Tibial nerve (tissue), 4 donors: ENCODE data around the gene ARL5C. TPM values are rescaled to one million over a fixed set of nuclear protein-coding genes. Genes with fewer than 3 reads are reported as not detected.

Source experiments
- DNase-seq, 2 donors: peaks; one replicate each; pipeline ENCODE4 v3.0.0-alpha.2; 2019; ENCODE audit warnings: low spot score in 2 of 2
- H3K27ac ChIP-seq, 4 donors: fragments of 200-600 bp; sonication (generic) in 3 of 4; one replicate each; pipeline ENCODE4 v1.5.1; 2017 to 2019; ENCODE audit warnings: mild to moderate bottlenecking in 1 of 4
- H3K27me3 ChIP-seq, 2 donors: fragments of 200-600 bp; sonication (generic) in 1 of 2; one replicate each; pipeline versions ENCODE4 v1.5.1 to v1.6.0; 2017 to 2019
- H3K36me3 ChIP-seq, 3 donors: fragments of 200-600 bp; sonication (generic); one replicate each; pipeline ENCODE4 v1.5.1; 2018 to 2019
- H3K4me1 ChIP-seq, 4 donors: fragments of 200-600 bp; sonication (generic) in 3 of 4; one replicate each; pipeline ENCODE4 v1.5.1; 2017 to 2019
- H3K4me3 ChIP-seq, 4 donors: fragments of 200-600 bp; sonication (generic) in 3 of 4; one replicate each; pipeline ENCODE4 v1.5.1; 2017 to 2019; ENCODE audit warnings: mild to moderate bottlenecking in 1 of 4, moderate library complexity in 1 of 4
- H3K9me3 ChIP-seq, 4 donors: fragments of 200-600 bp; sonication (generic) in 3 of 4; one replicate each; pipeline ENCODE4 v1.5.1; 2017 to 2019
- CTCF ChIP-seq, 5 experiments: fragments of 200-600 bp in 3 of 5; fragments of 450-650 bp in 2 of 5; sonication (generic) in 3 of 5; IDR thresholded peaks; one replicate each; pipeline ENCODE4 v1.5.1; 2016 to 2019; ENCODE audit warnings: antibody characterized with exemption in 5 of 5, mild to moderate bottlenecking in 3 of 5, moderate library complexity in 2 of 5
- EP300 ChIP-seq, 2 donors: sonication (generic); formaldehyde crosslinking; IDR thresholded peaks; one replicate each; pipeline ENCODE4 v1.6.1; 2017; ENCODE audit warnings: antibody characterized with exemption in 2 of 2, mild to moderate bottlenecking in 1 of 2
- POLR2A ChIP-seq, 2 donors: fragments of 450-650 bp; IDR thresholded peaks; one replicate each; pipeline ENCODE4 v1.6.1; 2017; ENCODE audit warnings: antibody characterized with exemption in 2 of 2, mild to moderate bottlenecking in 2 of 2, moderate library complexity in 2 of 2
- WGBS, 2 donors: methylation state at CpG; one replicate each; pipeline ENCODE4 v1.1.5; 2018; 5-methylcytosine and 5-hydroxymethylcytosine counted together
- total RNA-seq, 4 donors: library from RNA; depleted of rRNA; stranded (reverse); fragments of >200 nt; gene quantifications; one replicate each; pipeline ENCODE4 v1.1.0, GENCODE V29; 2016

Gene ARL5C
- total RNA-seq, 4 donors from 2014 or later: not detected

- TF ChIP-seq POLR2A (IDR thresholded peaks at IDR 0.05): no peak
- TF ChIP-seq EP300 (IDR thresholded peaks at IDR 0.05): peak in 1 of 2 donors; percentile 36
- TF ChIP-seq CTCF (IDR thresholded peaks at IDR 0.05): peak; percentile 76 to 80 (median 77)
- WGBS, 2 donors: 1 to 2% methylated on average over 10 to 15 of the region's 15 CpGs
- no peaks in the 10 kb centered on the region for H3K9me3 ChIP-seq
- peaks cover 0 to 12% of the 10 kb centered on the region in 2 donors for H3K27me3 ChIP-seq
- peak overlapping the region in 2 of 4 donors; percentile 27 to 61 for H3K27ac ChIP-seq
- no peaks in the 10 kb centered on the region for H3K36me3 ChIP-seq
- H3K4me1 ChIP-seq: peaks cover 0 to 28% (median 14%) of the 10 kb centered on the region in 4 donors
- DNase-seq: peak; percentile 78 to 83
- H3K4me3 ChIP-seq: peak overlapping the region; percentile 30 to 72 (median 54)
Observed at GRCh38 chr17:39164675-39165143, 1.3 kb downstream of the ARL5C start.

- H3K4me3 ChIP-seq: no peak overlapping the region
- WGBS, 2 donors: 77 to 83% methylated on average over 2 of the region's 2 CpGs
- no peaks in the 10 kb centered on the region for H3K9me3 ChIP-seq
- DNase-seq: no peak
- H3K27ac ChIP-seq: no peak overlapping the region
- peaks cover 0 to 24% (median 14%) of the 10 kb centered on the region in 4 donors for H3K4me1 ChIP-seq
- H3K36me3 ChIP-seq: no peaks in the 10 kb centered on the region
- no peak for TF ChIP-seq POLR2A (IDR thresholded peaks at IDR 0.05)
- no peak for TF ChIP-seq EP300 (IDR thresholded peaks at IDR 0.05)
- TF ChIP-seq CTCF (IDR thresholded peaks at IDR 0.05): no peak
- peaks cover 0 to 12% of the 10 kb centered on the region in 2 donors for H3K27me3 ChIP-seq
Observed at GRCh38 chr17:39161962-39162361, 4.0 kb downstream of the ARL5C start.

DNA sequence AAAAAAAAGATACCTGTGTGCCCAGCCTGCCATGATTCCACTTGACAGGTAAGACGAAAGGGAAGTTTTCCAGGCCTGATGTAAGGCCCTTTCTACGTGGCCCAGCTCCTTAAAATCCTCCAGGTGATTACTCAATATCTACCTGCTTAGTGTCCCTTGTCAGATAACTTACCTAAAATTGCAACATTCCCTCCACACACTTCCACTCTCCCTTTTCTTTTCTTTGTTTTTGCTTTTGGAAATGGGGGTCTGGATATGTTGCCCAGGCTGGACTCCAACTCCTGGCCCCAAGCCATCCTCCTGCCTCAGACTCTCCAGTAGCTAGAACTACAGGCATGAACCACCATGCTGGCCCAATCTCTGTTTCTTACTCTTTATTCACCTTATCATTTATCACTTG lies 7.3 kb downstream of the ARL5C start:
- no peaks in the 10 kb centered on the region for H3K4me1 ChIP-seq

GRCh38 chr17:39156491-39156890 lies 9.5 kb downstream of the ARL5C start:
- H3K36me3 ChIP-seq: no peaks in the 10 kb centered on the region
- 68% methylated on average over 7 of the region's 7 CpGs for WGBS, 2 donors
- no peak for TF ChIP-seq POLR2A (IDR thresholded peaks at IDR 0.05)
- no peak for TF ChIP-seq EP300 (IDR thresholded peaks at IDR 0.05)
- H3K27ac ChIP-seq: no peak overlapping the region
- no peaks in the 10 kb centered on the region for H3K9me3 ChIP-seq
- peaks cover 0 to 17% (median 10%) of the 10 kb centered on the region in 4 donors for H3K4me1 ChIP-seq
- peaks cover 0 to 13% of the 10 kb centered on the region in 2 donors for H3K27me3 ChIP-seq
- H3K4me3 ChIP-seq: no peak overlapping the region
- DNase-seq: no peak

More for the DNA sequence above, 7.3 kb downstream of the ARL5C start:
- Histone ChIP-seq H3K27me3 (peaks cover 0 to 7% of the 10 kb centered on the region in 2 donors), H3K36me3 (no peaks in the 10 kb centered on the region), H3K9me3 (no peaks in the 10 kb centered on the region), H3K27ac (no peak overlapping the region), H3K4me3 (no peak overlapping the region)
- WGBS, 2 donors: 86 to 90% methylated on average over 2 of the region's 2 CpGs
- no peak for DNase-seq
- no peak for TF ChIP-seq EP300 (IDR thresholded peaks at IDR 0.05)
- no peak for TF ChIP-seq POLR2A (IDR thresholded peaks at IDR 0.05)
- TF ChIP-seq CTCF (IDR thresholded peaks at IDR 0.05): no peak

- TF ChIP-seq CTCF (IDR thresholded peaks at IDR 0.05): no peak
- TF ChIP-seq POLR2A (IDR thresholded peaks at IDR 0.05): no peak
- no peak for TF ChIP-seq EP300 (IDR thresholded peaks at IDR 0.05)
- Histone ChIP-seq H3K36me3 (no peaks in the 10 kb centered on the region), H3K4me1 (peaks cover 0 to 24% (median 16%) of the 10 kb centered on the region in 4 donors), H3K27me3 (peaks cover 0 to 19% of the 10 kb centered on the region in 2 donors), H3K27ac (no peak overlapping the region), H3K4me3 (no peak overlapping the region), H3K9me3 (no peaks in the 10 kb centered on the region)
- 41 to 48% methylated on average over 2 of the region's 2 CpGs for WGBS, 2 donors
- no peak for DNase-seq
Observed at GRCh38 chr17:39155654-39156053, 10.3 kb downstream of the ARL5C start.
